SK-N-SH treated with all-trans-retinoic acid at 6 μM for 48 hours (cell line): ENCODE measurements around the gene SYN1.

Source experiments
- ATAC-seq: fragments of 200-7000 bp; cut with Tn5 transposase; 3 replicates; pipeline ENCODE4 v1.9.1; 2020; ENCODE audit warnings: mild to moderate bottlenecking, moderate library complexity
- ARNTL ChIP-seq: fragments of 450-650 bp; formaldehyde crosslinking; IDR thresholded peaks from 2 replicates; pipeline ENCODE4 v1.5.0; 2020; ENCODE audit warnings: low read depth, mild to moderate bottlenecking, moderate library complexity, borderline replicate concordance
- BACH2 ChIP-seq: fragments of 250-450 bp; sonication (Bioruptor Pico); IDR thresholded peaks from 2 replicates; pipeline ENCODE4 v1.9.0; 2021; ENCODE audit warnings: mild to moderate bottlenecking, borderline replicate concordance
- CSRNP3 ChIP-seq: fragments of 250-450 bp; sonication (Bioruptor Pico); IDR thresholded peaks from 2 replicates; pipeline ENCODE4 v1.5.1; 2021; ENCODE audit warnings: mild to moderate bottlenecking, moderate library complexity
- ESRRG ChIP-seq: fragments of 250-450 bp; sonication (Bioruptor Pico); IDR thresholded peaks from 2 replicates; pipeline ENCODE4 v1.6.1; 2021; ENCODE audit warnings: mild to moderate bottlenecking
- GLIS3 ChIP-seq: fragments of 250-450 bp; sonication (Bioruptor Pico); IDR thresholded peaks from 2 replicates; pipeline ENCODE4 v1.5.0; 2020; ENCODE audit warnings: mild to moderate bottlenecking, moderate library complexity
- ISL1 ChIP-seq: fragments of 250-450 bp; sonication (Bioruptor Pico); IDR thresholded peaks from 2 replicates; pipeline ENCODE4 v2.1.2; 2022; ENCODE audit warnings: mild to moderate bottlenecking, moderate library complexity
- PPARA ChIP-seq: fragments of 250-450 bp; sonication (Bioruptor Pico); IDR thresholded peaks from 2 replicates; pipeline ENCODE4 v1.5.0; 2020; ENCODE audit warnings: mild to moderate bottlenecking, borderline replicate concordance
- RARB ChIP-seq: fragments of 250-450 bp; sonication (Bioruptor Pico); IDR thresholded peaks from 2 replicates; pipeline ENCODE4 v1.8.0; 2021; ENCODE audit warnings: mild to moderate bottlenecking, moderate library complexity
- TCF4 ChIP-seq: fragments of 250-450 bp; sonication (Bioruptor Pico); IDR thresholded peaks from 2 replicates; pipeline ENCODE4 v1.8.0; 2021; ENCODE audit warnings: mild to moderate bottlenecking, moderate library complexity, borderline replicate concordance
- TOX ChIP-seq: fragments of 250-450 bp; sonication (Bioruptor Pico); IDR thresholded peaks from 2 replicates; pipeline ENCODE4 v1.8.0; 2021; ENCODE audit warnings: mild to moderate bottlenecking, moderate library complexity, borderline replicate concordance
- ZFP3 ChIP-seq: fragments of 250-450 bp; sonication (Bioruptor Pico); IDR thresholded peaks from 2 replicates; pipeline ENCODE4 v1.5.0; 2020; ENCODE audit warnings: mild to moderate bottlenecking, moderate library complexity
- ZFP30 ChIP-seq: fragments of 450-650 bp; formaldehyde crosslinking; IDR thresholded peaks from 2 replicates; pipeline ENCODE4 v1.5.0; 2022; ENCODE audit warnings: mild to moderate bottlenecking, moderate library complexity
- ZNF565 ChIP-seq: fragments of 450-650 bp; formaldehyde crosslinking; conservative IDR thresholded peaks from 2 replicates; pipeline ENCODE4 v1.5.0; 2020; ENCODE audit warnings: low read depth, mild to moderate bottlenecking, moderate library complexity
- ZNF70 ChIP-seq: fragments of 450-650 bp; formaldehyde crosslinking; IDR thresholded peaks from 2 replicates; pipeline ENCODE4 v1.5.0; 2020; ENCODE audit warnings: mild to moderate bottlenecking, moderate library complexity
- TF ChIP-seq, protein P1 (sequence below): fragments of 250-450 bp; sonication (Bioruptor Pico); IDR thresholded peaks from 2 replicates; pipeline ENCODE4 v1.5.1; 2020; ENCODE audit warnings: low read depth, mild to moderate bottlenecking, moderate library complexity
- TF ChIP-seq, protein P2 (sequence below): fragments of 250-450 bp; sonication (Bioruptor Pico); IDR thresholded peaks from 2 replicates; pipeline ENCODE4 v1.8.0; 2021; ENCODE audit warnings: low read depth, mild to moderate bottlenecking, moderate library complexity, borderline replicate concordance

The SYN1 gene

DNA sequence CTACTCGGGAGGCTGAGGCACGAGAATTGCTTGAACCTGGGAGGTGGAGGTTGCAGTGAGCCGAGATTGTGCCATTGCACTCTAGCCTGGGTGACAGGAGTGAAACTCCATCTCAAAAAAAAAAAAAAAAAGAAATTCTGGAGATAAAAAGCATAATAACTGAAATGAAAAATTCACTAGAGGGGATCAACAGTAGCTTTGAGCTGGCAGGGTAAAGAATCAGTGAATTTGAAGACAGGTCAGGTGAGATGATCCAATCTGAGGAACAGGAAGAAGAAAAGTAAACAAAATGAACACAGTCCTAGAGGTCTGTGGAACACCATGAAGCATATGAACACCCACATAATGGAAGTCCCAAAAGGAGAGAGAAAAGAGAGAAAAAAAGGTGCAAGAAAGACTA lies 22.4 kb downstream of the SYN1 start:
- TF ChIP-seq GLIS3 (CRISPR knock-in tag) (no peak), ZFP30 (no peak), ESRRG (CRISPR knock-in tag) (no peak), ZNF565 (CRISPR knock-in tag) (no peak), ISL1 (CRISPR knock-in tag) (no peak)
- TF ChIP-seq, protein P1, sequence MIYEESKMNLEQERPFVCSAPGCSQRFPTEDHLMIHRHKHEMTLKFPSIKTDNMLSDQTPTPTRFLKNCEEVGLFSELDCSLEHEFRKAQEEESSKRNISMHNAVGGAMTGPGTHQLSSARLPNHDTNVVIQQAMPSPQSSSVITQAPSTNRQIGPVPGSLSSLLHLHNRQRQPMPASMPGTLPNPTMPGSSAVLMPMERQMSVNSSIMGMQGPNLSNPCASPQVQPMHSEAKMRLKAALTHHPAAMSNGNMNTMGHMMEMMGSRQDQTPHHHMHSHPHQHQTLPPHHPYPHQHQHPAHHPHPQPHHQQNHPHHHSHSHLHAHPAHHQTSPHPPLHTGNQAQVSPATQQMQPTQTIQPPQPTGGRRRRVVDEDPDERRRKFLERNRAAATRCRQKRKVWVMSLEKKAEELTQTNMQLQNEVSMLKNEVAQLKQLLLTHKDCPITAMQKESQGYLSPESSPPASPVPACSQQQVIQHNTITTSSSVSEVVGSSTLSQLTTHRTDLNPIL (CRISPR knock-in tag) = no peak
- TF ChIP-seq, all 23 proteins: peak for 0
- no peak for ATAC-seq

- no peak for ATAC-seq
Measured at GRCh38 chrX:47596256-47596655, 23.4 kb downstream of the SYN1 start.

DNA sequence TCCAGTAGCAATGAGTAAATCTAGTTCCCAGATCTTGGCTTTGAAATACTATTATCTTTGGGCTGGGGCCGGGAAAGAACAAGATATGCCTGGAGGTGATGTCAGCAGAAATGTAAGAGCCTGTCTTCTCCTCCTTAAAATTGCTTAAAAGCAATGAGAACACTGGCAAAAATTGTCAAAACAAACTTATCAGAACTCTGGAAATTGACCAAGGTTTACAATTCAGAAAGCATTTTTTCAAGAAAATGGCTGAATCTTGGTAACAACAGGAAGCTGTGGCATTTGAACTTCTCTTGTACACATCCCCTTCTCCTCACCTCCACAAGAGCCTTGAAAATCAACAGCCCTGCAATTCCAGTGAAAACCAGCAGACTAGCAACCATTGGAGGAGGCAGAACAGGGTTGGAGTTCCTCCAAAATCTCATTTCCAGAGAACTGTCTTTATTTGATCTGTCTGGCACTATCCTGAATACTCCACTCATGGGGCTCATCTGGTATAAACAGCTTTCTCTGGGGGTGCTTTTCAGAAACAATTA lies 23.9 kb downstream of the SYN1 start:
- no peak for TF ChIP-seq ZFP3 (CRISPR knock-in tag)
- TF ChIP-seq PPARA = no peak
- TF ChIP-seq TOX = no peak
- TF ChIP-seq BACH2 (CRISPR knock-in tag) = no peak
- TF ChIP-seq, protein P2, sequence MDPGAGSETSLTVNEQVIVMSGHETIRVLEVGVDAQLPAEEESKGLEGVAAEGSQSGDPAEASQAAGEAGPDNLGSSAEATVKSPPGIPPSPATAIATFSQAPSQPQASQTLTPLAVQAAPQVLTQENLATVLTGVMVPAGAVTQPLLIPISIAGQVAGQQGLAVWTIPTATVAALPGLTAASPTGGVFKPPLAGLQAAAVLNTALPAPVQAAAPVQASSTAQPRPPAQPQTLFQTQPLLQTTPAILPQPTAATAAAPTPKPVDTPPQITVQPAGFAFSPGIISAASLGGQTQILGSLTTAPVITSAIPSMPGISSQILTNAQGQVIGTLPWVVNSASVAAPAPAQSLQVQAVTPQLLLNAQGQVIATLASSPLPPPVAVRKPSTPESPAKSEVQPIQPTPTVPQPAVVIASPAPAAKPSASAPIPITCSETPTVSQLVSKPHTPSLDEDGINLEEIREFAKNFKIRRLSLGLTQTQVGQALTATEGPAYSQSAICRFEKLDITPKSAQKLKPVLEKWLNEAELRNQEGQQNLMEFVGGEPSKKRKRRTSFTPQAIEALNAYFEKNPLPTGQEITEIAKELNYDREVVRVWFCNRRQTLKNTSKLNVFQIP (CRISPR knock-in tag) = no peak
- ATAC-seq = no peak

More at GRCh38 chrX:47596256-47596655, 23.4 kb downstream of the SYN1 start:
- no peak for TF ChIP-seq GLIS3 (CRISPR knock-in tag)
- no peak for TF ChIP-seq TOX
- TF ChIP-seq TCF4 (CRISPR knock-in tag) = no peak
- TF ChIP-seq, protein P2 (CRISPR knock-in tag) = no peak
- TF ChIP-seq ARNTL = no peak
- TF ChIP-seq BACH2 (CRISPR knock-in tag) = no peak

- TF ChIP-seq CSRNP3 (CRISPR knock-in tag) (no peak), ISL1 (CRISPR knock-in tag) (no peak)
- TF ChIP-seq, protein P2 (CRISPR knock-in tag) = no peak
- no peak for ATAC-seq
Measured at GRCh38 chrX:47593522-47593921, 26.1 kb downstream of the SYN1 start.

- TF ChIP-seq ZFP3 (CRISPR knock-in tag) (no peak), PPARA (no peak), RARB (no peak), ZNF70 (CRISPR knock-in tag) (no peak), ZFP30 (no peak), ARNTL (no peak)
- TF ChIP-seq, all 23 proteins: peak for 0
- no peak for ATAC-seq
Measured at GRCh38 chrX:47590984-47591383, 28.7 kb downstream of the SYN1 start.
